GM10847 (cell line): ENCODE results near the gene CTCFL.

Source experiments
- POLR2A ChIP-seq: IDR thresholded peaks from 2 replicates; pipeline ENCODE4 v1.6.1; 2011; ENCODE audit not compliant: insufficient read length; ENCODE audit errors: extremely low read depth

CTCFL gene

DNA sequence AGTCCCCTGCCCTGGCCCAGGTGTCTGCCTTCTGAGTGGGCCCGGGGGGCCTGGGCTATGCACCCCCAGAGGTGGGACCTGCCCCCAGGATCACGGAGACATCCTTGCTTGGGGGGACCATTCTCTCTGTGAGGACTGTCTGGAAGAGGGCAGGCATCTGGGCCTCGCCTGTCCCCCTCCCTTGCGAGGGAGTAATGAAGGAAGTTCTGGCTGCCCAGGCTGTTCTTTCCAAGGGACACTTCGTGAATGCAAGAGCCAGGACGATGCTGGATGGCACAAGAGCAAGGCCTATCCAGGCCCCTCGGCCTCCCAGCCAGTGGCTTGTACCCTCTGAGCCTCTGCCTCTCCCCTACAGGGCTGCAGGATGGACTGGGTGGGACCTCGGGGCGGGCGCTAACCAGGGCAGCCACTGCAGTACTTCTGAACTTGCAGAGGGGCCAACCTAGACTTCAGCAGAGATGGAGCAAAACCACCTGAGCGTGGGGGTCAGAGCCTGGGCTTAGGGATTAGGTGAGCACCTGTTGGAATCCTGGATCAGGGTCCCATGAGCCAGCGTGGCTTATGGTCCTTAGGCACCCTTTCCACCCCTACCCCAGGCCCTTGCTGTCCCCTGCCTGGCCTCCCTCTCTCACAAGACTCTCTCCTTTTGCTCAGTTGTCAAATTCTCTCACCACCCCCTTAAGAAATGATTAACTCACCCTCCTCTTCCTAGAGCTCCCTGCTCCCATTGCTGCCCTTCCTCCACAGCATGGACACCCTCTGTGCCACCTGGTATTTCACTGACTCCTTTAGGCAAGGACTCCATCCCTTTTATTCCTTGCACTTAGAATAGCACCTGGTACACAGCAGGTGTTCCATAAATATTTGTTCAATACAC lies 53.2 kb downstream of the CTCFL start:
- TF ChIP-seq POLR2A, result no peak

DNA sequence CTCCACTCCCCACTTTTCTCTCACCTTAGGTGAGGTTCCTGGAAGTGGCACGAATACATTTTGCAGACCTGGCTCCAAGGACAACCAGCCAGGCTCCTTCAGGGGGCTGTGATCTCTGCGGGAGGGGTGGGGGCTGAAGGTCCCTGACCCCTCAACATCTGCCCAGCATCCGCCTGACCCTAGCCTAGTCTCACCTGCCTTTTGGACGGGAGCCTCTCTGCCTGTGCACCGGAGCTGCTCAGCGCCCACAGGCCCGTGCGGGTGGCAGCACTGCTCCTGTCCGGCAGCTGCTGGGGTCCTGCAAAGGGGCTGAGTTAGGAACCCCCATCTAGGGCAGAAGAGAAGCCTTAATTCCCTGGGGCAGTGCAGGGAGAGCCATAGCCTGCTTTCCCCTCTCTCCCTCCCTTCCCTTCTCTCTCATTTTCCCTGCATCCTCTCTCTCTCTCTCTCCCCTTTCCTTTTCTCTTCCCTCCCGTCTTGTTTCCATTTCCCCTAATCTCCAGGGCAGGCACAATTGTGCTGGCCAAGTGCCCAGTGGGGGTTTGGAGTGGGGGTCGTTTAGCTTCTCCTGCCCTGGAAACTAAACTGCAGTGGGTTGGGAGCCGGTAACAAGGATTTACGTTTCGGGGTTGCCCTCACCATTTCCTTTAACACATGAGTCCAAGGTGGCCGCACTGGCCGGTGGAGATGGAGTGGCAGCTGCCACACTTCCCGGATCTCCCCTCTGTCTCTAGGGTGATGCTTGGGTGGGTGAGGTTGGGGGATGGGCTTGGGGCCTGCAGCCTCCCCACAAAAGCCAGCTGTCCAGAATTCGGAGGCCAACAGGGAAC lies 54.1 kb downstream of the CTCFL start:
- no peak for TF ChIP-seq POLR2A

DNA sequence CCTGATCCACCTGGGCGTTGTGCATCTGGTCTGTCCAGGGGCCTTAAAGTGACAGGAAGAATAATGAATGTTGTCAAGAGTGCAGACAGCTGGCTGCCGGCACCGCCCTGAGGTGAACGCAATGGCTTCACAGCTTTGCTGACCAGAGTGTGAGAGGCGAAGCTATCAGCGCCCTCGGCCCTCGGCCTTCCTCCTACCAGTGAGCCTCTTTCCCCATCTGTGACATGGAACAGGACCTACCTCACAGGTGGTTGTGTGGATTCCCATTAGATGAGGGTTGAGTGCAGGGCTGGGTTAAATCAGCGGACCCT lies 54.8 kb downstream of the CTCFL start:
- no peak for TF ChIP-seq POLR2A

DNA sequence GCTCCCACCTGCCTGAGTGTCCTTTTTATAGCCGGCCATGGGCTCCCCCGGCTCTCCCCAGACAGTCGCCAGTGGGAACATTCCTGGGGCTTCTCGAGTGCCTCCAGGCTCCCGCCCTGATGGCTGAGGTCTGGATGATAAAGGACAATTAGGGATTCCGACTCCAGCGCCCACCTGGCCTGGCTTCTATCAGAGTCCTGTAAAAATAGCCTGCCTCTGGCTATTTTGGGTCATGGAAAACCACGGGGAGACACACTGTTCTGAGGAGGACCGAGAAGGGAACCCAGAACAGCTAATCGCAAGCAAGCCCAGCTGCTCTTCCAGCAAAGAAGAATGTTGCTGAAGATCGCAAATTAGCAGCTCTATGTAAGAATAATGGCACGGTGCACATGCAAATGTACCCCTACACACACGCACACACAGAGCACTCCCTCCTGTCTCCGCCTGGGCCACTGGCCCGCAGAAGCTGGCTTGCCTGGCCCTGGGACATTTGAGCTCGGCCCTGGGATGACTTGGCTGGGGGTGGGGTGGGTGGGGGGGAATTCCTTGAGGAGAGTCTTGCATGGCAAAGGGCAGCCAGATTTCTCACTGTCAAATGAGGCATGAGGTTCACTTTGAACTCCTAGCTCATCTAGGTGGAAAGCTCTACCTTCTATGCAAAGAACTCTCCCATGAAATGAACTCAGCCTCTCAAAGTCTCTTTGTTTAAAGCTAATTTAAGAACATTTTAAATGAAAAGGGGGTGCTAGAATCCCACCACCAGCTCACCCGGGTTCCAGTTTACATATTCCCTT lies 55.3 kb downstream of the CTCFL start:
- TF ChIP-seq POLR2A, result no peak

DNA sequence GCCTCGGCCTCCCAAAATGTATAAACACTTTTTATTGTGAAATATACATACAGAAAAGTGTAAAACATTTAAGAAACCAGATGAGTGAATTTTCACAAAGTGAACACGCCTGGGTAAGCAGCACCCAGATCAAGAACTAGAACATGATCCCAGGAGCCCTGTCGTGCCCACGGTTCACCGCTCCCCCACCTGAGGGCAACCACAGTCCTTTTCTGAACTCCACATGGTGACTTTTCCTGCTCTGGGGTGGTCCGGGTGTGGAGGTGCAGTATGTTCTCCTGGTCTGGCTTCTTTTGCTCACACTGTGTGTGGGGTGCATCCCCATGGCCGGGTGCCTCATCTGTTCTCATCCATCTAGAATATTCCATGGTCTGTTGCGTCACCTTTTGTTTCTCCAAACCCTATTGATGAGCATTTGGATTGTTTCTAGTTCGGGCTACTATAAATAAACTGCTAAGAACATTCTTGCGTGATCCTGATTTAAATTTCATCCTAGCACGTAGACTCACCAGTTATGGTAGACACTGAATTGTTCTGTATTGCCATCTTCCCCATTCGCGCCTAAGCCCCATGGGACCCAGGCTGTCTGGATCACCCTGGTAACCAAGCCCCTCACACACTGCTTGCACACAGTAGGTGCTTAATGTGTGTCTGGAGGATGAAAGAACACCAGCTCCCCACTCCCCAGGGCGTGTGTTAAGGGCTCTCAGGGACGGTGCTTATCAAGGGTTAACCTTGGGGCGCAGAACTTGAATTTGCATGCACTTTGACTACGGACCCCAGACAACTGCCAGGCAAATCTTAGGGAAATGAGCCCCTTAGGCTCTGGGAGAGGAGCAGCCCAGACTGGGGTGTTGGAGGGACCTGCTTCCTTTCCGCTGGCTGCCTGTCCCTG lies 56.2 kb downstream of the CTCFL start:
- no peak for TF ChIP-seq POLR2A

DNA sequence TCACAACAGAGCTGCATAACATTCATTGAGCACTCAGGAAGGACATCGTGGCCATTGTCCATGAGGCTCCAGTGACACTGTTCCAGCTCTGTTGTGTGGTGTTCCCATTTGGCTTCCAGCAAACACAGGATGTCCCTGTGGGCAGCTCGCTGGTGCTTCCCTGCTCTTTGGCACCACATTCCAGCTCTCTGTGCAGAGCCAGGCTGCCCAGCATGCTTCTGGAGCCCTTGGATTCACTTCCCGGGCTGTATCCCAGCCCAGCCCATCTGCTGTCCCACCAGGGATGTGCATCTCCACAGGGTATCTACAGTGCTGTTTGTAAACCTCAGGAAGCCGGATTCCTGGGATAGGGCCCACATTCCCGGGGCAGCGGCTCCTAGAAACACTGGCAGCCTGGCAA lies 57.2 kb downstream of the CTCFL start:
- TF ChIP-seq POLR2A, result no peak

DNA sequence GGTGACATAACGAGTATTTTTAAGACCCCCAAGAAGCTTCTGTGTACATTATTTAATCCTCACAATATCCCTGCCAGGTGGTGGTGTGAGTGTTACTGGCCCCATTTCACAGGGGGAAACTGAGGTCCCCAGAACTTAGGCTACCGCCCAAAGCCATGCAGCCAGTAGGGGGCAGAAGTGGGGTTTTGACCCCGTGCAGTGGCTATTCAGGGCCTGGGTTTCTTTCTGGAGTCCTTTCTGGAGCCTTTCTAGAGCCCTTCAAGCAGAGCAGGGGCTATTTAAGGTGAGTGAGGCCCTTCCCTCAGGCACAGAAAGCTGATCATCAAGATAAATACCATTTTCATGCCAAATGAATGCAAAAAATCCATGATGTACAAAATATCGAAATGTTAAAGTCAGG lies 59.0 kb downstream of the CTCFL start:
- no peak for TF ChIP-seq POLR2A

DNA sequence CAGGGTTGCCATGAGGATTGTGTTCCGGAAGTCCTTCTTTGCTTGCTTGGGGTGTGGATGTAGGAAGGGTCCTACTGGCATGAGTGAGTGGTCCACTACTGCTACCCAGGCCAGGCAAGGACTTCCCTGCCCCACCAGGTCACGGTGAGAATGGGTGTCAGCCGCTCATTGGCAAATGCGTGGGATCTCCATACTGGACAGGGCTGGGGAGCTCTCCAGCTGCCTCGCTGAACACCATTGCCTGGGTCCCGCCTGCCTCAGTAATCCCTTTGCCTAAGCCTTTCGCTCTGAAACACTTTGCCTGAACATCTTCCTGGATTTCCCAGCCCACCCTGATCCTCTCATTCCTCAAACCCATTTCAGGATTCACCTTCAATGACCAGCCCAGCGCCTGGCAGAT lies 59.5 kb downstream of the CTCFL start:
- no peak for TF ChIP-seq POLR2A

DNA sequence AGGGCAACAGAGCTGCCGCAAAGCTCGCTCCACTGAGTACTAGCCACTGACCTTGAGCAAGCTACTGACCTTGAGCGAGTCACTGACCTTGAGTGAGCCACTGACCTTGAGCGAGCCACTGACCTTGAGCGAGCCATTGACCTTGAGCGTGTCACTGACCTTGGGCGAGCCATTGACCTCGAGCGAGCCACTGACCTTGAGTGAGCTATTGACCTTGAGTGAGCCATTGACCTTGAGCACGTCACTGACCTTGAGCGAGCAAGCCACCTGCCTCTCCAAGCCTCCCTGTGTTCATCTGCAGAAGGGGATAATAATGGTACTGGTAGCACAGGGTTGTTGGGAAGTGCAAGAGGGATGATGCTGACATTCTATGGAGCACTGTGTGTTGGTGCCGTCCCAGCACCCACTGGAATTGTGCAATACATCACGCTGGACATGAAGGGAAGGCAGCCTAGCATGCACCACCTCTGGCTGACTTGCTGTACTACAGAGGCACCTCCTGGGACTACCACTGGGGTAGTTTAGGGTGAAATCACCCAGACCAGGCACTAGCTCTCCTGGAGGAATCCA lies 60.2 kb downstream of the CTCFL start:
- no peak for TF ChIP-seq POLR2A

DNA sequence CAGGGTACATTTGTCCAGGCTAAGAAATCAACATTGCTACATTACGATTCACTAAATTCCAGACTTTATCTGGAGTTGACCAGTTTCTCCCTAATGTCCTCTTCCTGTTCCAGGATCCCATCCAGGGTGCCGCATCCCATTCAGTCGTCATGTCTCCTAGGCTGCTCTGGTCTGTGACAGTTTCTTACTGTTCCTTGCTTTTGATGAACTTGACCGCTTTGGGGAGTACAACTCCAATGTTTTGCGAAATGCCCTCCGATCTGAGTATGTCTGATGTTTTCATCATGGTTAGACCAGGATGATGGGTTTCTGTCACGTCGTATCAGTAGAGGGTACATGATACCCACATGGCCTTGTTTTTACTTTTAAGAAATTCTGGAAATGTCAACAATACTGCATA lies 62.2 kb downstream of the CTCFL start:
- no peak for TF ChIP-seq POLR2A

DNA sequence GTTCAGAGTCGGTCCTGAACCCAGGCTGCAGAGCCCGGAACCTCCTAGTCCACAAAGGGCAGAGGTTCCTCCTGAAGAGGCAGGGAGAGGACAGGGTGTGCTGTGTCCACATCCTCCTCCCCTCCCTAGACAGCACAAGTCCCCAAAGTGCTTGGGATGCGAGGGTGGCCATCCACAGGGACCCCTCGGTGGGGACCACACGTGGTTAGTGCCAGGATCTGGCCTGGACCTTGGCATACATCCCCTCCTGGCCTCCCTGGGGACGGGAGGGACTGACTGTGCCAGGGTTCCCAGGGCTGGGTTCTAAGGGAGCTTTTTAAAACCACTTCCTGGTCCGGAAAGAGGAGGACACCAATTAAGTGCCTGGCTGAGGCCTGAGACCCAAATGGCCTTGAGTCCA lies 63.2 kb downstream of the CTCFL start:
- TF ChIP-seq POLR2A, result no peak

DNA sequence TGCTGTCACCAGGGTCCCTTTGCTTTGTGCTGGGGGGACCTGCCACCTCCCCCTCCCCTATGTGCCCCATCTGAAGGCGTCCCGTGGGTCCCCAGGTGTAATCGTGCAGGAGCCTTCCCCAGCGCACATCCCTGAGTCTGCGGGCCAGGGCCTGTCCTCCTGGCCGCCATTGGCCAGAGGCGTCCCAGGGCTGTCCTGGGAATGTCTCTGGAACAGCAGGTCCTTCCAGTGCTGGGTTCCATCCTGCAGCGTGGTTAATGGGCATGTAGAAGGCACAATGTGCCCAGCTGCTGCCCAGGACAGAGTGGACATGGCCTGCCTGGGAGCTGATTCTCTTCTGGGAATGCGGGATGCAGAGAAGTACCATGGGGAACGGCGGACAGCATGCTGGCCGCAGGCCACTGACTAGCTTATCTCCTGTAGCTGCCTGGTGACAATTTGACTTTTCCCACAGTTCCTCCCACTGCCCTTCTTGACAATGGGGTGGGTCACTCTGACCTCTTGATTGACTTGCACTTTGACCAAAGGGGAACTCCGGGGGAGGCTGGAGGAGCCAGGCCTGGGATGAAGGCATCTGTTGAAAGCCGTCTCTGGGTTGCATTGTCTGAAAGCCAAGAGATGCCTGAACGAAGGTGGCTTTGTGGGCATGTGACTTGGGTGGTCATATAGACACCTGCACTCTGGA lies 64.0 kb downstream of the CTCFL start:
- no peak for TF ChIP-seq POLR2A

DNA sequence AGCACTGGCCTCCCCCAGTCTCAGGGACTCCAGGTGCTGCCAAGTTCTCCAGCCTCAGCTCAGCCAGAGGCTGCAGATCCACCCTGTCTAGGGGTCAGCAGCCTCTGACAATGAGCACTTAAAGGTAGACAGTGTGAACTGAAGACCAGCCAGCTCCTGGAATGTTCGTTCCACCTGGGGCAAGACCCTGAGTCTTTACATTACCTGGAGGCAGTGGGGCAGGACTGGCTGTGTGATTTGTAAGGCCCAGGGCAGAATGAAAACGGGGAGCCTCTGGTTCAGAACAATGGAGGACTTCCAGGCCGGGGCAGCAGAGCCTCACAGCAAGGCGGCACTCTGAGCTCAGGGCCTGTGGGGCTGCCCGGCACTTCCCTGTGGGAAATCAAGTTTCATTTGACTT lies 65.0 kb downstream of the CTCFL start:
- no peak for TF ChIP-seq POLR2A

DNA sequence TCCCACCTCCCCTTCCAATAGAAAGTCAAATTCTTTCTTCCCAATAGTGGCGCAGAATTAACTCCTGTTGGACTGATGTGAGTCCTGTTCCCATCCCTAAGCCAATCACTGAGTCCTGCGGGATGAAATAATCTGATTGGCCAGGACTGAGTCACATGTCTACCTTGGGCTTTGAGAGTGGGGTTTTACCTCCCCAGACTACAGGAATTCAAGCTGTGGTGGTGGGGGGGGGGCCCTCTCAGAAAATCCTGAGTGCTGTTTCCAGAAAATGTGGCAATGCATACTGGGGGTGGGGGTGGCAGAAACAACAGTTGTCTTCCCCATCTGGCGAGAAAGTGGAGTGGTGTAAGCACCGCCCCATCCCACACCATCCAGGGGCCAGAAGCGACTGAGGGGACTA lies 65.7 kb downstream of the CTCFL start:
- TF ChIP-seq POLR2A, result no peak
